Peyer's patch (tissue), 4 donors: ENCODE results near the gene EGFL7.

Experiments
- POLR2A ChIP-seq, 2 donors: fragments of 450-650 bp; IDR thresholded peaks; one replicate each; pipeline ENCODE4 v1.5.1; 2017; ENCODE audit warnings: antibody characterized with exemption in 2 of 2, mild to moderate bottlenecking in 2 of 2, moderate library complexity in 2 of 2
- TF ChIP-seq, protein P1 (sequence below), 6 experiments: fragments of 450-650 bp in 4 of 6; fragments of 200-600 bp in 2 of 6; sonication (generic) in 1 of 6; IDR thresholded peaks; one replicate each; pipeline ENCODE4 v1.5.1; 2017 to 2019; ENCODE audit warnings: antibody characterized with exemption in 6 of 6, mild to moderate bottlenecking in 3 of 6, moderate library complexity in 1 of 6

DNA sequence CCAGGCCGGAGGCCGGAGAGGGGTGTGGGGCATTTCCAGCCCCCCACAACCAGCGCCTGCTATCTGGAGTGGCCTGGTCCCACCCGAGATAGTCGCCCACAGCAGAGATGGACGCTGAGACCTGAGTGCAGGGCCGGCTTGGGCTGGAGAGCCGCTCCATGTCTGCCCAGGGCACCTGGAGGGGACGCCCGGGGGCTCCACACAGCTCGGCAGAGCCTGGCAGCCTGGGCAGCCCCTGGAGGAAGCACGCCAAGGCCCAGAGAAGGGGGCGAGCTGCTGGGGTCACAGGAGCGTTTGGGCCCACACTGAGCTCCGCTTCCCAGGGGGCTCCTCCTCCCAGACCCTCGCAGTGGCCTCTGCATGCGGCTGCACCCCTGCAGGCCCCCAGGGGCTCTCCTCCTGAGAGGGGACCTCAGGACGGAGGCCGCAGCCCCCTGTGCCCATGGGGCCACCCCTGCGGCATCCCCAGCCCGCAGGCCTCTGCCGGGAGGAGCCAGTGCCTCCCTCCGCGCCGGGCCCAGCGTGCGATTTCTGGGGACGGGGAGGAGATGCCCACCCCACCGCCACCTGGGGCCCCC is 42.2 kb upstream of the EGFL7 start:
- TF ChIP-seq, protein P1, sequence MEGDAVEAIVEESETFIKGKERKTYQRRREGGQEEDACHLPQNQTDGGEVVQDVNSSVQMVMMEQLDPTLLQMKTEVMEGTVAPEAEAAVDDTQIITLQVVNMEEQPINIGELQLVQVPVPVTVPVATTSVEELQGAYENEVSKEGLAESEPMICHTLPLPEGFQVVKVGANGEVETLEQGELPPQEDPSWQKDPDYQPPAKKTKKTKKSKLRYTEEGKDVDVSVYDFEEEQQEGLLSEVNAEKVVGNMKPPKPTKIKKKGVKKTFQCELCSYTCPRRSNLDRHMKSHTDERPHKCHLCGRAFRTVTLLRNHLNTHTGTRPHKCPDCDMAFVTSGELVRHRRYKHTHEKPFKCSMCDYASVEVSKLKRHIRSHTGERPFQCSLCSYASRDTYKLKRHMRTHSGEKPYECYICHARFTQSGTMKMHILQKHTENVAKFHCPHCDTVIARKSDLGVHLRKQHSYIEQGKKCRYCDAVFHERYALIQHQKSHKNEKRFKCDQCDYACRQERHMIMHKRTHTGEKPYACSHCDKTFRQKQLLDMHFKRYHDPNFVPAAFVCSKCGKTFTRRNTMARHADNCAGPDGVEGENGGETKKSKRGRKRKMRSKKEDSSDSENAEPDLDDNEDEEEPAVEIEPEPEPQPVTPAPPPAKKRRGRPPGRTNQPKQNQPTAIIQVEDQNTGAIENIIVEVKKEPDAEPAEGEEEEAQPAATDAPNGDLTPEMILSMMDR (IDR thresholded peaks at IDR 0.05): no peak
- no peak for TF ChIP-seq POLR2A (IDR thresholded peaks at IDR 0.05)
